SK-N-SH (cell line): ENCODE data around the gene MMADHC.

ENCODE experiments used
- CTCF ChIP-seq: fragments of 200-600 bp; sonication (generic); IDR thresholded peaks from 2 replicates; pipeline ENCODE4 v1.6.1; 2017; ENCODE audit warnings: antibody characterized with exemption, mild to moderate bottlenecking, moderate library complexity
- EP300 ChIP-seq, 2 experiments: IDR thresholded peaks; 2 replicates each; pipeline versions ENCODE4 v1.4.0 to v1.6.1; 2012; ENCODE audit warnings: borderline replicate concordance in 1 of 2, low read depth in 1 of 2, low read length in 1 of 2
- EZH2phosphoT487 ChIP-seq: fragments of 200-600 bp; sonication (generic); IDR thresholded peaks from 2 replicates; pipeline ENCODE4 v1.6.1; 2017; ENCODE audit warnings: low read depth, mixed run types, mild to moderate bottlenecking, antibody characterized with exemption, moderate library complexity, borderline replicate concordance
- FOXJ3 ChIP-seq: sonication (generic); formaldehyde crosslinking; IDR thresholded peaks from 2 replicates; pipeline ENCODE4 v1.5.1; 2020; ENCODE audit warnings: mild to moderate bottlenecking, missing genetic modification reagents
- TAF1 ChIP-seq: IDR thresholded peaks from 2 replicates; pipeline ENCODE4 v1.6.1; 2012; ENCODE audit warnings: low read depth, mild to moderate bottlenecking, low read length, moderate library complexity, borderline replicate concordance
- TCF12 ChIP-seq: IDR thresholded peaks from 2 replicates; pipeline ENCODE4 v1.4.0; 2012
- ZBTB33 ChIP-seq: IDR thresholded peaks from 2 replicates; pipeline ENCODE4 v1.4.0; 2012; ENCODE audit warnings: low read depth, borderline replicate concordance

- TF ChIP-seq TAF1 (no peak), EP300 (IDR thresholded peaks at IDR 0.05; ENCODE audit: borderline replicate concordance in 1 of 2, low read depth in 1 of 2, low read length in 1 of 2) (no peak), TCF12 (no peak), EZH2phosphoT487 (no peak), FOXJ3 (CRISPR knock-in tag) (no peak), CTCF (no peak), ZBTB33 (no peak)
Measured at GRCh38 chr2:149575752-149576151, 11.8 kb downstream of the MMADHC start.
